ELR (cell line): ENCODE data around the gene SH3BP5.
A peak's percentile ranks its signal among the peaks of the same experiment; 100 is the strongest.

Experiments
- DNase-seq: peaks from one replicate; pipeline ENCODE4 v3.0.0-alpha.2; 2015; ENCODE audit warnings: low read depth

Gene SH3BP5

DNA sequence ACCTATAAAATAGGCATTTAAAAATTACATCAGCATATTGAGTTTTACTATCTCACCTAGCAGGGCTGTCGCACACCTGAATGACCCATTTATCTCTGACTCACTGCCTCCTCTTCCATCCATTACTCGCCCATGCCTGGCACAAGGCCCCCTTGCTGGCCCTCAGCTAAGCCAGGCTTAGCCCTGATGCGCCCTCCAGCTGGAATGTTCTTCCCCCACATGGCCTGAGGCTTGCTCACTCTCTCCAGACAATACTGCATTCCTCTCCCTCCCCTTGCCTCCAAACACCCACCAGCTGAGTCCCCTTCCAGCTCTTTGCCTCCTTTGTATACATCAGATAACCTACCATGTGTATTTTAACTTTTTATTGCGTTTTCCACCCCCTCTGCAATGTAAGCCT is 7.2 kb downstream of the SH3BP5 start:
- peak; percentile 61 for DNase-seq

DNA sequence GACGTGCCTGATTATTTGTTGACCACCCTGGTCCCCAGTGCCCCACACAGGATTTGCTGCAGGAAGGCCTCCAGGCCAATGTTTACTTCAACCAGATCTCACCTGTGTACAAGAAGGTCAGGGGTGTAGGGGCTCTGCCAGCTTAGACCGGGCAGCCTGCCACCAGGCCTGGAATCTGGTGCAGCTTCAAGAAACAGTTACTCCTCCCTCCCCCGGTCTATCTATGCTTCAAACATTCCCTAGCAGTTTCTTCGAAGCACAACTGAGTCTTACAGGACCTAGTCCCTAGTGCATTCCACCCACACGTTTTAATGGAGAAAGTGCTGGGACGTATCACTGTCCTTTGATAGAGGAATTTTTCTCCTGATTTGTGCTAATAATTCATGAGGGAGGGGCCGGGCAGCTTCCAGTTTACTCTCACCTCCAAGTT is 8.0 kb downstream of the SH3BP5 start:
- DNase-seq = no peak

DNA sequence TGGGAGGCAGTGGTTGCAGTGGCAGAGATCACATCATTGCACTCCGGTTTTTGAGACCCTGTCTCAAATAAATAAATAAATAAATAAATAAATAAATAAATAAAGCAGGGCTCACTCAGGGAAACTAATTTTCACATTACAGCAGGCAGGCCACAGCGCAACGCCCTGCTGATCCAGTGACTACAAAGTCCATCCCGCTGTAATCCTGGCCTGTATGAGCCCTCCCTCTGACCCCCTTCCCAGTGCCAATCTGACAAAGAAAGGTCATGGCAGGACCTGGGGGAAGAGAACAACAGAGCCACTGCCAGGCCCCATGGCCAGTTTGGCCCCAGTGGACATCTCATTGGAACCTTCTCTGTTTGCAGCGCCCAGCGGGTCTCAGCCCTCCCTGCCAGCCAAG is 9.3 kb downstream of the SH3BP5 start:
- DNase-seq = no peak

DNA sequence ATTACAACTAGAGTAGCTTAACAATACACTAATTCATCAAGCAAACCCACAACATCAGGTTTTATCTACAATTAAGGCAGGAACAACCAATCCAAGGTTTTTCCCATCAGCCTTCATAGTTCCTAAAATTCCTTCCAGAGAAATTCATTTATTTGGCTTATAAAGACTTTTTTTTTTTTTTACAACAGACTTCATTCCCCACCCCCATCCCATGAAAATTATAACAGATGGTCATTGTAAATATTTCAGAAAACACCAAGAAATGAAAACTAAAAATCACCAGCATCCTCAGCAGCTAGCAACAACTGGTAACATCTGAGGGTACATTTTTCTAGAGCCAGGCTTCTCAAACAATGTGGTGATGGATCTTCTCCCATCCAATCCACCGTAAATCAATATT is 11.0 kb downstream of the SH3BP5 start:
- no peak for DNase-seq

DNA sequence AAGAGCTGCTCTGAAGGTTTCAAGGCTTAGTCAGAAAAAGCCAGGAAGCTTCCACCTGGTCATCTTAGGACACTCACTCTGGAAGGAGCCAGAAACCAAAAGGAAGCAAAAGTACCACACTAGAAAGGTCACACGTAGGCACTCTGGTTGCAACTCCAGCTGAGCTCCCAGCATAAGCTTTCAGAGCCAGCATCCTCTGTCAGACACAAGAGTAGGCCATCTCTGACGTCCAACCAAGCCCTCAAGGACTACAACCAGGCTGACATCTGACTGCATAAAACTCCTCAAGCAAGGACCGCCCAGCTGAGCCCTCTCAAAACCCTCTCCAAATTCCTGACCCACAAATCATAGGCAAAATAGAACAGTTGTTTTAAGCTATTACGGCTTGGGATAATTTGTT is 12.8 kb downstream of the SH3BP5 start:
- no peak for DNase-seq

DNA sequence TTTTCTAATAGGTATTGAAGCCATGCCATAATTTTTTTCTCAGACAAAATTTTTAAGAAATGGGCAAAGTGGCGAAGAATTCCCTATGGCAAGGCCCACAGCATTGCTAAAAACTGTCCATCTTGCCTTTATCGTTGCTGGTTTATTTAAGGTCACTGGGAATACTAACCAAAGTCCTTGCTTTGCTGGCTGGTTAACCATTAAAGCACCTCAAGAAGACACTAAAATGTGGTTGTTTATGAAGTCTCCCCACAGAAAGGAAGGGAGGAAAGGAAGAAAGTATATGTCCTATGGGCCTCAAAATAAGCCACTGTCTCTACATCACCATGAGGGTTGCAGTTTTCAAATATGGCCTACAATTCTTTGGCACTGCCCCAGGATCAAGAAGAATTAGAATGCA is 13.2 kb downstream of the SH3BP5 start:
- DNase-seq = no peak

DNA sequence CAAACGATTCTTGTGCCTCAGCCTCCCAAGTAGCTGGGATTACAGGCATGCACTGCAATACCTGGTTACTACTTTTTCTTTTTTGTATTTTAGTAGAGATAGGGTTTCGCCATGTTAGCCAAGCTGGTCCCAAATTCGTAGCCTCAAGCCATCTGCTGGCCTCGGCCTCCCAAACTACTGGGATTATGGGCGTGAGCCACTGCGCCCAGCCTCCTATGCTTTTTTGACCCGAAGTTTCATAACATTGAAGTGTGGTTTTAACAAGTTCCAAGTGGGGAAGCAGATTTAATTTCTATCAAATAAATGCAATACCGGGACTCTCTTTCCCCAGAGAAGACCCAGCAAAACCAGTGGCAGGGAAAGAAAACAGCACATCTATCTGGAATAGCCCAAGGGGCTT is 13.7 kb downstream of the SH3BP5 start:
- DNase-seq = no peak

DNA sequence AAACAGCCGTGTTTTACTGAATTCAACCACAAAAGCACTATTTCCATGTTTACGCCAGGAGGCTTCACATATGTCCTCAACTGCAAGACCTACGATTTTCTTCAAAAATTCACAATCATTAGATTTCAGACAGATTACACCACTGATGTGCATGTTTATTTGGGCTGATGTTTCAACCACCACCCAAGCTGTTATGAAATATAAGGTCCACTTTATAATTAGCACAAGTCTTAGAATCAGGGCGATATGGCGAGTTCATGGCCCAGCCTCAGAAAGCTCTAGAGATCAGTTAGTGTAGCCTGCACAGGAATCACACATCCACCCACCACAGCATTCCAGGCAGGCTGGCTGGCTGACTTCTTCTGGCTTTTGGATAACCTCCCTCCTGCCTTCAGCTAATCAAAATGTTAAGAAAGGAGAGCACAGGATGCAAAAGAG is 15.4 kb downstream of the SH3BP5 start:
- DNase-seq = peak; percentile 38

DNA sequence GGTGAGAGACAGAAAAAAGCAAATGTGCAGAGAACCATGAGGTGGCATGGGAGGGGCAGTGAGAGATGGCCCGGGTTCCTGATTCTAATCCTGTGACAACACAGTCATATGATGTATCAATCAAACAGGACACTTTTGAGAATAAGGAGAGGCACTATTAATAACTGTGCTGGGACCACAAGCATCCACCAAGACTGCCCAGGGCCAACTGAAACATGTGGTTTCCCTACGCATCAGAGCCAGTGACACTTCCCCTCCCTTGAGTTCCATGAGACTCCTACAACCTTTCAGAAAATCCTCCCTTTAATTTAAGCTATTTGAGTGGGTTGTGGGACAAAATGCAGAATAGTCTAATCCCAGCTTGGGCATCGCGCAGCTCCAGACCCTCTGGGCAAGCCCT is 17.4 kb downstream of the SH3BP5 start:
- no peak for DNase-seq

DNA sequence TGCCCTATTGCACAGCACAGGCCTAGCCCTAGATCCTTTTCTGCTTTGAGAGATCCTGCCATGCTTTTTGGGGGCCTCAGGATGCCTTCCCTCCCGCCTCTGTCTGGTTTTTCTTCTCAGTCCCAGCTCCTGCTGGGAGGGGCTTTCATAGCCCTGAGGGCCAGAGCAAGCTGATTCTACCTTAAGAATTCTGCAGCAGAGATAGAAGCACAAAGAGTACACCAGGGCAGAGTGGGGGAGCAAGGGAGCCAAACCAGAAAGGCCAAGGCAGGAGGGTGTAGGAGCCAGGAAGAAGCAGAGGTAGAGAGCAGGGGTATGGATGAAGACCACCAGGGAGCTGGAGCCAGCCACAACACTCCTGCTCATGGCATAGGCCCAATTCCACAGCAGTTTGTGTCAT is 18.1 kb downstream of the SH3BP5 start:
- no peak for DNase-seq

DNA sequence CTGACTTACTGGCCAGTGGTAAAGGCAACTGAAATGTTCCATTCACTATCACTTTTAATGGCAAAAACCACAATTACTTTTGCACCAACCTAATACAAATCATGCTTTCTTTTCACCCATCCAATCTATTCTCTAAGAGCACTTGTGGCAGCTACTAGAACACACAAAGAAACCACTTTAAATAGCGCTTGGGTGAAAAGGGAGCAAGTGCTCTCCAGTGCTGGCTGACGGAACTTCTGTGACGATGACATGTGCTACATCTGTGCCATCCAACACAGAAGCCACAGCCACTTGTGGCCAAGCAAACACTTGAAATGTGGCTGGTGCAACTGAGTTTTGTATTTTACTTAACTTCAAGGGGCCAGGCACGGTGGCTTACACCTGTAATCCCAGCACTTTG is 18.9 kb downstream of the SH3BP5 start:
- no peak for DNase-seq

DNA sequence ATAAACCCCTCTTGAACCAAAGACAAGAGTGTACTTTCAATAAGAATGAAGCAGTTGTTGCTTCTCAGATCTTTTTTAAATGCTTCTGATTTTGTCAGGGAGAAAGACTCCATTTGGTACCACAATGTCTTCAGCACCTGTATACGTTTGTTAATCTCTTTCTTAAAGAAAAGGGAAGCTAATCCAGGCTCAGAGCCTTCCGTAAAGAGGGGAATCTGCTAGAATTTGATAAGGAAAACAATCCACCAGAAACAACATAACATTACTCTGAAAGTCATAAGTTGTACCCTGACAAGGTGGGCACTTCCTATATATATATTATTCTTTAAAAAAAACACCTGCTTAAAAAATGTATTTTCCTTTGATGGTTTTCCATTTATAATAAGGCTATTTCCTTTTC is 19.8 kb downstream of the SH3BP5 start:
- no peak for DNase-seq

DNA sequence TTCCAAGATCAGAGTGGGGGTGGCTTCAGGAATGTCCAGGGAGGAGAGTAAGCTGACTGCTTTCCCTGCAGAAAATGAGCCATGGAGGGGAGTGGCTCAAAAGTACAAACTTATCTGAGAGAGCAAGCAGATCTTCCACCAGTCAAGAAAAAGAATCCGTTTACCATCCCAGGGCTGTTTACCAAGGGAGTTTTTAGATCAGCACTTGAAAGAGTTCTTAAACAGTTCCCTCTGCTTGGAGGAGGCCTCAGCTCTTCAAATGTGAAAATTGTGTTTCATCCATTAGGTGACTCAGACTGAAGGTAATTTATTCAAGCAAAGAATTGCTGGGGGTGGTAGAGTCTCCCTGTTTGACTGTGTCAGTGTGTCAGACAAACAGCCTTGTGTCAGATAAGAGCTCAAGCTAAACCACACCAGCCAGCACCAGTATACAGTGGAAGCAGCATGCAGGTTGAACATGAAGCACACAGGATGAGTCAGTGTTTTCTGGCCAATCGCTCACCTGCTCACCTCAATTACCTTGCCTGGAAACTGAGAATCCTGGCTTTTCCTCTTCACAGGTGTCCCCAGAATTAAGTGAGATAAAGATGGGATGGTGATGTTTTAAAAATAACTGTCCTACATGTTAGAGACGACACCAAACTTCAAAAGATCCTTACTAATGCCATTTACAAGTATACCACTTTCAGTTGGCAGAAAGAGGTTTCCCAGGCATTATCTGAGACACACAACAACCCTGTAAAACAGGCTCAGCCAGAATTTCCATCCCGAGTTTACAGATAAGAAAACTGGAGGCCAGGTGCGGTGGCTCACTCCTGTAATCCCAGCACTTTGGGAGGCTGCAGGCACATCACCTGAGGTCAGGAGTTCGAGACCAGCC is 21.7 kb downstream of the SH3BP5 start:
- DNase-seq = peak; percentile 63

DNA sequence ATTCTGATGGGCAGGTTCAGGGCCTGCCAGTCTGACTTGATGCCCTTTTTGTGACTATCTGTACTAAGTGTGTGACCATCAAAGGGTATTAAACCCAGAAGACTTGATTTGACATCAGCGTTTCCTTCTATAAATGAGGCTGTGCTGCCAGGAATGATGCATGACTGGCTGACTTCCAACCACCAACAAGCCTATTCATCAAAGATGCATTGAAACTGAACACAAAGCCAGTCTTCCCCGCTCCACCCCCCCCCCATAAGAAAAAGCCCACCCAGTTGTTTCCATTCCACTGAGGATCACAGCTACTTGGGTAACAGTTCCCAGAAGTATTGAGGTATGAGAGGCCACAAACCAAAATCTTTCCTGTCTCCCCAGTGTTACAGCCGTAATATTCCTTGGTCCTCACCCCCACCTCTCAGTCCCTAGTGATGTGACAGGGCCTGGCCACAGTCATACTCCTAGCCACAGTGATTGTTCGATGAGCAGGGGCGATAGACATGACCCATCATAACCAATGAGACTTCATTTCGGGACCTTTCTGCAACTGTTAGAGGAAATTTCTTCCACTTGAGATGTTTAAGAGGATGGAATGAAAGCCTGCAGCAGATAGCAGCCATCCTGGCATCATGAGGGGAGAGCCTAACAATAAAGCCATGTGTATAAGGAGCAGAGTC is 22.6 kb downstream of the SH3BP5 start:
- no peak for DNase-seq

DNA sequence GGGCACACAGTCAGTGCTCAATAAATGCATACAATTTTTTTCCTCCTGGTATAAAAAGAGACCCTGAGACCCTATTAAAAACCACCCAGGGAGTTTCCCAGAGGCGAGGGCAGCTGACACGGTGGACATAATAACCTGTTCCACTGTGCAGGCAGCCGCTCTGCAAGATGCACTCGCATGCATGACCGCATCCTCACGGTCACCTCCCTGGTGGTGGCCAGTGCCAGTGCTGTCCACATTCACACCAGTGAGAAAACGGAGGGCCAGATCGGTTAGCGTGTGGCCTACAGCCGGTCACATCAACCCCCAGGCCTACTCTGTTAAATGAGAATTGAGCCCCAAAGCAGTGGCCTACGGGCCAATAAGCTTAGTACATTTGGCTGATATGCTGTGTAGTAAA is 24.8 kb downstream of the SH3BP5 start:
- DNase-seq = no peak

DNA sequence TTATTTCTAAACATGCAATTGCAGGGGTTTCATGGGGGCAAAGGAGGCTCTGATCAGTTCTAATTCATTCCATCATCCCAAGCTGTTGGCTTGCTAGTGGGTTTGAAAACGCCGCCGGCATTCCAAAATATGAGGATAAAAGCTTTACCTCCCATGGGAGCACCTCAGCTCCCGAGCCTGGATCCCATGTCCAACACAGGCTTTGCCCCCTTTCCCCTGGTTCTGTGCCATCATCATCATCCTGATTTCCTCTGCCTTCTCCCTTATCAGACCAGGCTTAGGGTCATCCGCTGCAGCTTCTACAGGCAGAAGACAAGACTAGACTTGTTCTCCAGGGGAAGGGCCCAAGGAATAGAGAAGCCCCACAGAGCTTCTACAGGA is 25.4 kb downstream of the SH3BP5 start:
- DNase-seq = no peak

DNA sequence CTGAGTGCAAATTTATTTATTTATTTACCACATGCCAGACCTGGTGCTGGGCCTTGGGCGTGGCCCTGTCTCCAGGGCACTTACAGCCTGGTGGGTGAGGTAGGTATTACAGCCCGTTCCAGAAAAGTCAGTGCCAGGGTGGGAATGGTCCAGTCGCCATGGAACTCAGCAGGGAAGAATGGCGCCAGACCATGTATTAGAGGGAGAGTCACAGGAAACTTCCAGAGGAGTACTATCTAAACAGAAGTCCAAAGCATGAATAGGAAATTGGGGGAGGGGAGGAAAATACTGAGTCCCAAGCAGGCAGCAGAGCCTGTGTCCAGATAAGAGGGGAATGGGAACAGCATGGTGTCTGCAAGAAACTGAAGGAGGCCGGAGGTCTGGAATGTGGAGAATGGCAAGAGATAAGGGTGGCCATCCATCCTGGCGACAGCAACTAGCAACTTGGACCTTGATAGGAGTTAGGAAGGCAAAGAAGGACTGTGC is 27.0 kb downstream of the SH3BP5 start:
- DNase-seq = peak; percentile 30

DNA sequence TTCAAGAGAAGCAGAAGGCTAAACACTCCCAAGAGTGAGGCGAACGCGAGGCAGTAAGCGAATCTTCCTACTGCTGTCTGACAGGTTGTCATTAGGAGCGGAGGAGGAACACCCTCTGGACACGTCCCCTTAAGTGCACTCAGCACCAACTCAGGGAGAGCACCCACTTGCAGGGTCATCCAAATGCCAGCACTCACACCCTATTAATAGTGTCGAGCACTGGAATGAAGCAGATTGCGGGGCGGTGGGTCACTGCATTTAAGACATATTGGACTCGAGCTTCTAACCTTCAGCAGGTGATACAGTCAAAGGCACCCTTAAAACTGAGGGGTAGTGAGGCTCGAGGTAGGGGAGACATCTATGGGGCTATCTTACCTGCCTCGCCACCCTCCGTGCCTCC is 28.7 kb downstream of the SH3BP5 start:
- no peak for DNase-seq

DNA sequence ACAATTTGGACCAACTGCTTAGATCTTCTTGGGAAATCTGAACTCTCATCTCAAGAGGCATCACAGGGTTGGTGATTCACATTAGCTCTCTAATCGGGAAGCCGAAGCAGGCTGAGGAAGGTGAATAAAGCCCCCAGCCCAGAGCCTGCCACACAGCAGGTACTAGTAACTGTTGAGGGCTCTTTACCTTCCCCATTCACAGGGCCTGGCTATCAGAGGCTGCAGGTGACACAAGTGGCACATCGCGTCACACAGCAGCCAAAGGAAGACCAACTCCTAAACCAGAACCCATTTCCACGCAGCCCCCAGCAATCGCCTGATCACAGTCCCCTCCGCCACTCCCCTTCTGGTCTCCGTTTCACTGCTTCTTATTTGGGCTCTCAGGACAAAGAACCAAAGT is 29.2 kb downstream of the SH3BP5 start:
- no peak for DNase-seq

DNA sequence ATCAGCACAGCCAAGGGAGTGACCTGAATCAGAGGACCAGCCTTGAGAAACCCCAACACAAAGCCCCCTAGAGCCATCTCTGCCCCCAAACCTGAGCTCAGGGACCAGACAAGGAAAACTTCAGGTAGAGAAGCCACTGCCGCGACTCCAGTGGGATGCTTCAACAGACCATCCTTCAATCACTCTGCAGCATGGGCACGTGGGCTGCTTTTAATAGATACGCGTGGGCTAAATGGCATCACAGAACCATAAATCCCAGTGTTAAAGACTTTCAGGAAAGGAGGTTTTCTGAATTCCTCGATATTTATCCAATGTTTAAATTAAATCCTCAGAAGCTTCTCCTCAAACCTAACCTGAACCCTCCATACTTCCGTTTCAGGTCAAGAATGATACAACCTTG is 30.6 kb downstream of the SH3BP5 start:
- DNase-seq = no peak

DNA sequence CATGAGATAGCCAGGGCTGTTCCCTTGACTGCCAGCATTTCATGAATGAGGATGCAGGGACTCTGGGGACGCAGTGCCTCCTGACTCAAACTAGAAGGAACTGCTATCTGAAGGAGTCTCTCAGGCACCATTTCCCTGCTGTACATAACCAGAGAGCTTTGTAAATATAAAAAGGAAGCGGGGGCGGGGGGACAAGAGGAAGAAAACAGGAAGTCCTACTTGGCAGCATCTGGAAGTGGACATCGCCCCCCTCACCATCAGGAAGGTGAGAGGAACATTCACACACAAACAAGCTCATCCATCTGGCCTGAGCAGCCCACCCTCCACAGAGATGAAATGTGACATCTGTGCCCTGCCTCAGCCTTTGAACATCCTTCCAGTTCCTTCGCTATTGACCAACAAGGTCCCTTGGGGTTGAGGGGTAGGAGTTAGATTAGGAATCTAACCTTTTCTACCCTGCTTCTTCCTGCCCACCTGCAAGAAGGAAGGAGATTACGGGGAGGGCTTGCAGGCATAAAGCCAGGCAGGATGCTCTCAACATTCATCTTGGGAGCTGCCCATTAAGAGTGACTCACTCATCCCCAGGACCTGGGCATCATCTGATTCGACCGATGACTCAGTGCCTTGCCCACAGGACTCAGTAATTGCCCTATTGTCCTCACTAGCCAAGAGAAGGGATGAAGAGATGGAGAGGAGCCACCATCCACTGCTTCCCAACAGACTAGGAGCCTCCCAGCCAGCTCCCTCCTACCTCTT is 31.9 kb downstream of the SH3BP5 start:
- DNase-seq = peak; percentile 87

DNA sequence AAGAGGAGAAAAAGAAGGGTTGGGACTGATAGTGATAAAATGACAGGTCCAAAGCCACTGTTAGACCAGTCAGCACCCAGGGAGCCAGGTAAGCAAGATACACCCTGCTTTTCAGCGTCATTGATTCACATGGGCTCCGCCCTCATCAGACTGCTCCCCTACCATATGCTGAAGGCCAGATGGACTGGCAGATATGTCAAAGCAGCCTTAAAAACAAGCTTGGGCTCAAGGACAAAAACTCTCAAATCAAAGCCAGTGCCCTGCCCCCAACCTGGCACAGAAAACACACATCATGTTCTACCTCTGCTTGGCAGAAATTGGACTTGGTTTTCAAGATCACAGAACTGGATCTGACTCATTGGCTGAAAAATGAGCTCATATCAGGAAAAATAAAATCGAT is 33.4 kb downstream of the SH3BP5 start:
- no peak for DNase-seq

DNA sequence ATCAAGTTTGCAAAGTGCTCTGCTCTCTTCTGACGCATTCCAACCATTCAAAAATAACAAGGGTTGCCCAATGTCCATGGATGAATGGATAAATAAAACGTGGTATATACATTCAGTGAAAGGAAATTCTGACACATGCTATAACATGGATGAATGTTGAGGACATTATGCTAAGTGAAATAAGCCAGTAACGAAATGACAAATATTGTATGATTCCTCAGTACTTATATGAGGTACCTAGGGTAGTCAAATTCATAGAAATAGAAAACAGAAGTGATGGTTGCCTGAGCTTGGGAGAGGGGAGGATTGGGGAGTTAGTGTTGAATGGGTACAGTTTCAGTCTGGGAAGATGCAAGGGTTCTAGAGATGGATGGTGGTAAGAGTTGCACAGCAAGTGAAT is 33.9 kb downstream of the SH3BP5 start:
- DNase-seq = no peak
